HG03457 (cell line): ENCODE measurements around the gene BPHL.
"Not testable (repeated sequence)": the region's sequence is repeated elsewhere in the genome, so short reads cannot be mapped to it uniquely, and the experiment has no call there.

Source experiments
- ATAC-seq: cut with Tn5 transposase; IDR thresholded peaks from one replicate; pipeline ENCODE4 v1.9.1; 2021; ENCODE audit warnings: moderate number of reproducible peaks; ENCODE audit not compliant: unreplicated experiment

Gene BPHL

DNA sequence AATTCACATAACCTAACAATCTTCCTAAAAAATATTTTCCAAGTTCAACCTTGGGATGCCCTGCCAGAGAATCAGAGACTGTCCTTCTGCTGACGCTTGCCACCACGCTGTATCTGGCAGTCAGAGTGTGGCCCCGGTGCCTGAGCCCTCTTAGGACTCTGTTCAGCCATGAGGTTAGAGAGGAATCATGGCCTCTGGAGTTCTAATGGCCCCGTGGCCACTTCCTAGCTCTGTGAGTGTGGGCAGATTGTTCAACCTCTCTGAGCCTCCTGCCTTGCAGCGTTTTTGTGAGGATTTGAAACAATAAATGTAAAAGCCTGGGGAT is 2.2 kb downstream of the BPHL start:
- no peak for ATAC-seq

DNA sequence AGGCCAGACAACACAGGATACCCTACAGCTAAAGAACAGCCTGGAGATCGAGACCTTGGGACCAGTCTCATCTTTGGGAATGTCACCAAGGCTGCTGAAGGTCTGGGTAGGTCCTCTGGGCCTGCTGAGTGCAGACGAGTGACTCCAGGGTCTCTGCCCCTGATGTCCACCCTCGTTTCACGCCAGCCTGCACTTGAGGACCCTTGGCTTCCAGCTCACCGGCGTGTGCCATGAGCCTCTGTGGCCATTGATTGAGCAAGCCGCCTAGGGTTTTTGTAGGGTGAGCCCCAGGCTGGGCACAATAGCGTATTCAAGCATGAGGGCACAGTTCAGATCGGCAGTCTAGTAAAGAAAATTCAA is 4.3 kb downstream of the BPHL start:
- ATAC-seq = no peak

DNA sequence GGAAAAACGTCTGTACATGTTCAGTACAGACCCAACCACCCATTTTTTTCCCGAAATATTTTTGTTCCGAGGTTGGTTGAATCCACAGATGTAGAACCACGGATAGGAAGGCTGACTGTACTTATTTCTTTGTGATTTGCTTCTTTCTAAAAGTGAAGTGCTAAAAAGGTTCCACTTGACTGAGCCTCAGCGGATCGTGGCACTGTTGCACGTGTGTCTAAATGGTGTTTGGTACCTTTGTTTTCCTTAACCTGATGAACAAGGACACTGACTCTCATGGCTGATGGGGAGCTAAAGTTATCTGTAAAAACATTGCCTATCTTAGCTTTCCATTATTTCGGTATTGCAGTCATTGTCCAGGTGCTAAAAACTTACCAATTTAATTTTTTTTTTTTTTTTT is 6.2 kb downstream of the BPHL start:
- ATAC-seq = no peak

DNA sequence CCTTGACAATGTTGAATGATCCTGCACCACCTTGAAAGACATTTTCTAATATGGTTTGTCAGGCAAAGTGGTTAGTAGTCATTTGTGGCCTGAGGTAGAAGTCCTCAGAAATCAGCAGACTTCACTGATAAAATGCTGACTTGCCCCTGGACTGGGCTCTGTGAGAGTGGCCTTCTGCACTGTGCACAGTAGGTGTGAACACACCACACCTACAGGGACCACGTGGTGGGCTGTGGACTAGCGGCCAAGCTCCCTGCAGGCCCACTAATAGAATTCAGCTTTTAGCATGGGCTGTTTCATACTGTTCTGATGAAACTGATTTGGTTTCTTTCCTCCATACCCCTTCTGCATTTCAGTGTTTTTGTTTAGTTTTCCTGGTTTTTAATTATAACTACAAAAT is 7.3 kb downstream of the BPHL start:
- ATAC-seq = no peak

DNA sequence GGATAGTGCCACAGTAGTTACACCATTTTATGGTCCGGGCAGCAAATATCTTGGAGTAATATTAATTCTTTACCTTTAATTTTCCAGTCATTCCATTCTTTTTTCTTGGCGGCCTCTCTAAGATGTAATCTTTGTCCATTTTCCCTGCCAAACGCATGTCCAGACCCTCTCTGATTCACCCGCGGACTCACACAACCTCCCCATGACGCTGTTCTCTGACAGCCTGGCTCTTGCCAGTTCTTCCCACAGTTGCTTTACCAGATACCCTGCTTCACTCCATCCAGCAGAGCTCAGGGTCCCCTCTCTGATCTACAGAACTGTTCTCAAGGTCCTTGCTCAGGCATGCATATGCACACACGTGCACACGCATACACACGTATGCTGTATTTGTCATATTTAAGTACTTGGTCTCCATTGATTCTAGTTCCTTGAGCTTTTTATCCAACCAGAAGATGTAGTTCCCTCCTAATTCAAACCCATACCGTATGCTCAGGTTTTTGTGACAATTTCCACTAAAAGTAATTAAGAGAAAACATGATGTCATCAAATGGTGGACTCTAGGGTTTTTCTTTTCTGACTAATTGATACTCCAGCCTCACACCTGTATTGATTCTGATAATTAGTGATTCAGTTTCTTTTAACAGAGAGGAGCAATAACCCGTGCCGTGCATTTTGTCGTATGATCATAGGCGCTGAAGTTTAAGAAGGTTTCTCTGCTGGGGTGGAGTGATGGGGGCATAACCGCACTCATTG is 10.0 kb downstream of the BPHL start:
- ATAC-seq = no peak

GRCh38 chr6:3131695-3132094 is 13.2 kb downstream of the BPHL start:
- no peak for ATAC-seq

DNA sequence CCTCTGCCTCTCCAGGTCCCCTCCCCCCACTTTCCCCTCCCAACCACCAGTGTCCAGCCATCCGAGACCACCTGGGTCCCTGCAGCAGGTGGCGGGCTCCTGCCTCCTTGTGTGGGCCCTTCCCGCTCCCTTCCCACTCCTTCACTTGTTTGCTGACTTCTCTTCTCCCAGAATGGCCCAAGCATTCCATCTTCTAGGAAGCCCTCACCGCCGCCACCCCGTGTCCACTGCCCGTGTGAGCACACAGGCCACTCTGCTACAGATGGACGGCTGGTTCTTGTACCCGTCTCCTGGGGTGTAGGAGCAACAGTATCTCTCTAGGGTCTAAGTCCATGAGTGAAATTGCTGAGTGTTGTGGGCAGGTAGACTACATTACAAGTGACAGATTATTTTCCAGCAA is 15.0 kb downstream of the BPHL start:
- no peak for ATAC-seq

DNA sequence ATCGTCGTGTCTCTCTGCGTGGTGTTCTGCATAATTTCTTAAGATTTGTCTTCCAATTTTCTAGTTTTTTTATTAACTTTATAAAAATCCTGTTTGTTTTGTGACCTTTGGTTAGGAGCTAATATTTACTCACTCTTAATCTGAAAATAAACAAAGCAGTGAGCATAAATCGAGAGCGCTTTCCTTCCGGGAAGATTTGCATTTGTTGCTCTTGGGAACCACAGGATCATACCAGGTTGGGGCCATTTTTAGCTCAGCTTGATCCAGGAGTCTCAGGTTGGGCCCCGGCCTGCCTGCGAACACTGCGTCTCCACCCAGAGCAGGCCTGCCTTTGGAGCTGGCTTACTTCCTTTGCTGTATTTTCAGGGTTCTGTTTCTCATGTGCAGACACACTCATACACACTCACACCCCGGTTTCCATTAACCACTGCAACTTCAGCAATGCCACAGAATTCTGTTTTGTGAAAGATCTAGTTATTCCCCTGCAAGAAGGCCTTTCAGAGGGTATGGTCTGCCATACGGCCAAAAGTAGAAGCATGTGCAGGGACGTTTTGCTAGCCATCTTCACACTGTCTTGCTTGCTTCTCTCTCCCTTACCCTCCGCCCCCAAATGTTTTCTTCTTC is 17.3 kb downstream of the BPHL start:
- no peak for ATAC-seq

DNA sequence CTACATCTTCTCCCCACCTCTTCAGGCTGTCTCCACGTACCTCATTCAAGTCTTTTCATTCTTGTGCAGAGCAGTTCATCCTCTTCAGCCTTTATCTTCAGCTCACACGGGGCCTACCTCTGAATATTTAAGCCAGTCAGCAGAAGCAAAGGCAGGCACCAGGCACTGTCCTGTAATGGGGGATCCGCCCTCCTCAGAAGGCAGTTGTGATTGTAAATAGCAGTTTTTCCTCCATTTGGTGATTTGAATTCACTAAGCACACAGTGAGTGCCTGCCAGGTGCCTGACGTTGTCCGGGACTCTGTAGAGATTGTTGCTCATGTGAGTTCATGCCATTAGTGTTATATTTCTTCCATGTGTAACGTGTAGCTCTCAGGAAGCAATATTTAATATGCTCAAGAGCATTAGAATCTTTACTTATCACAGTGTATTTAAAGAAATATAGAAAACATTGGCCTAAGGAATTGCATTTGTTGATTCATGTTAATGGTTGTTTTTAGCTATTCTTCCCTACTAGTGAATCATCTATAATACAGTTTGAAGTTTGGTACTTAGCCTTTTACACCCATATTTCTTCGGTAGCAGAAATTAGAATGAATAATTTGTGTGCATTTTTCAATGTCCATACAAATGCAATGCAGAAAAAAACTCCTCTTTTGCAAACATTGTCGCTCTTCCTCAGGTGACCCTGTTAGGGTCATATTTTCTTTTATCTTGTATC is 17.9 kb downstream of the BPHL start:
- ATAC-seq = no peak

DNA sequence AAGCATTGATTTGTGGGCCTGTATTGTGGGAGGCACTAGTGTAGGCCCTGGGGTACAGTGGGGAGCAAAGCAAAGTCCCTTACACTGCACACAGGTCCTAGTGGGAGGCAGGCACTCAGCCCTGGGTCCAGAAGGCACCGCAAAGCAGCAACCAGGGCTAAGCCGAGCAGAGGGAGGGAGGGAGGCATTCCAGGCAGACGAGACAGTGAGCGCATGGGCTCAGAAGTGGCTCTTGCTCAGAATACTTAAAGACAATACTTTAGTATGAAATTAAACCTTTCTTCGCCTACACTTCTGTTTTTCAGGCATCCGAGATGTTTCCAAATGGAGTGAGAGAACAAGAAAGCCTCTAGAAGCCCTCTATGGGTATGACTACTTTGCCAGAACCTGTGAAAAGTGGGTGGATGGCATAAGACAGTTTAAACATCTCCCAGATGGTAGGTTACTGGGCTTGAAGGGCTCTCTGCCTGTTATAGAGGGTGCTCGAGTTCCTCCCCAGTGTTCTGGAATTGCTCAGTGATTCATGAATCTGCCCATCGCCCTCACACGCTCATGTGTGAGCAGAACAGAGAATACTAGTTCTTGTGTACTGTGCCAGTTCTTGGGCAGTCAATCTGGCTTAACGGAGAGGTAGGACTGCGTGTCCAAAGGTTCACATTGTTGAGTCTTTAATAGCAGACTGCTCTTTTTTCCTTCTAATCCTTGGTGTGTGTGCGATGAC is 18.7 kb downstream of the BPHL start:
- no peak for ATAC-seq

GRCh38 chr6:3137873-3138272 is 19.4 kb downstream of the BPHL start:
- not testable (repeated sequence) for ATAC-seq

- ATAC-seq = no peak
These were observed 19.8 kb downstream of the BPHL start for GRCh38 chr6:3138341-3138740.

DNA sequence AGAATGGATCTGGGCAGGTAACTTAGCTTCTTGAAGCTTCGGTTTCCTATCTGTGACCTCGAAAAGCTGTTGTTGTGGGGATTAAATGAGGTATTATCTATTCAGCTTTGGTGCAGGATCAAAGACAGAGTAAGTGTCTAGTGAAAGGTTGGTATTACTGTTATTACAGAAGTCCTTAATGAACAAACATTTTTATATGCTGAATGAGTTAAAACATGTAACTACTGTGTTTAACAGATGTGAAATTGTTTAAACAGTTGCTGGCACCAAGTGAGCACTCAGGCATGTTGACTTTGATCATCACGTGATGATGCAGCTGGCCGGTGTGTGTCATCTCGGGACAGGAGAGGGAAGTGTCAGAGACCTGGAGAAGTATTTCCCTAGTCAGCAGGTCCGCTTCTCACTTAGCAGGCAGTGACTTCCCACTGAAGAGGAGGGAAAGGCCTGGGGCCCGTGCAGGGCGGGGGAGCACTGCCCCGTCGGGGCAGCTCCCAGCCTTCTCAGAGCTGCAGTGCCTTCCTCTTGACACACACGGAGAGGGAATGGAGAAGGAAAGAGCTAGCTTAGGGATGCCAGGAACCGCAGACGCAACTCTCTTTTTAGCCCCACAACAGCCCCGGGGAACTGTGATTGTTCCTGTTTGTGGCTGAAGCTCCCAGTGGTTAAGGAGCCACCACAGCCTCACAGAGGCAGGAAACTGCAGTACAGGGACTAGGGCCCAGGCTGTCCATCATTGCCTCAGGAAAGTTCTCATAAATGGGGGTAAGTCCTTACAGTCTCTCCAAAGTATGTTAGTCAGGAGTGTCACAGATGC is 20.8 kb downstream of the BPHL start:
- ATAC-seq = no peak

GRCh38 chr6:3140201-3140600 is 21.7 kb downstream of the BPHL start:
- ATAC-seq = no peak

GRCh38 chr6:3142536-3142935 is 24.0 kb downstream of the BPHL start:
- no peak for ATAC-seq

GRCh38 chr6:3143158-3143557 is 24.6 kb downstream of the BPHL start:
- ATAC-seq = no peak

DNA sequence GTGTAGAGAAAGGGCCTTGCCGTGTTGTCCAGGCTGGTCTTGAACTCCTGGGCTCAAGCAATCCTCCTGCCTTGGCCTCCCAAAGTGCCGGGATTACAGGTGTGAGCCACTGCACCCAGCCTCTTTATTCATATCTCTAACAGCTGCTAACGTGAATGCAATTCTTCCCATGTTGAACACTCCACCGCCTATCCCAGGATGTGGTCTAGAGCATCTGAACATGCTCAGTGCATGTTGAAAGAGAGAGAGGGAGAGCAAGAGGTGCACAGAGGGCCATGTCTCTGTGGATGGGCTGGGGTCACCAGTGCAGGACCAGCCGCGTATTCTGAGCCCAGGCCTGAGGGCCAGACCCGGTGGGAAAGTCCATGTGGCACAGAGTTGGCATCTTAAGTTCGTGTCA is 26.1 kb downstream of the BPHL start:
- ATAC-seq = no peak

DNA sequence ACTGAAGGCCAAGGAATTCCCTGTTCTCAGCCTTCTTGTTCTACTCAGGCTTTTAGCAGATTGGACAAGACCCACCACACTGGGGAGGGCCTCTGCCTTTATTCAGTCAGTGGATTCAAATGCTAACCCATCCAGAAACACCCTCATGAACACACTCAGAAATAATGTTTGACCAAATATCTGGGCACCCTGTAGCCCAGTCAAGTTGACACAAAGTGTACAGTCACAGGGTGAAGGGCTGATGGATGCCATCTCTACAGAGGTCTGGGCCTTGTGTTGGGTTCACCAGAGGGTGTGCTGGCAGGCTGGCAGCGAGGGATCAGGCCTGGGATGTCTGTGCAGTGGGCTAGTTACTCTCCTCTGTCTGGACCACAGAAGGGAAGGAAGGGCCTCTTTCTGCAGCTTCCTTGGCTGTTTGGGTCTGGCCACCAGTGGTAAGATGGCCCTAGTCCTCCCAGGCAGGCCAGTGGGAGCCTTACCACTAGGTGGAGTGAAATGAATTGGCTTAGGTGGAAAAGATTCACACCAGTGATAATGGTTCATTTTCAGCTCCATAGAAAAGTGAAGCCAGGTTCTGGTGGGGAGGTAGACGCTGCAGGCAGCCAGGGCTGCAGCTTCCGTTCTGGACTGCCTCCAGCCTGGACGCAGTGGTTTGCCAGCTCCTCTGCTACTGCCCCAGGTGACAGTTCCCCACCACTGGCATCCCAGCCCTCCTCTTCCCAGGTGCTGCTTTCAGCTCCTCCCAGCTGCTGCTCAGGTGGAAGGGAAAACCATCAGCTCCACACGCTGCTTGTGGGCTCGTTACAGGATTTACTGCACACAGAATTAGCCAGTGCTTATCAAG is 29.6 kb downstream of the BPHL start:
- ATAC-seq = no peak

DNA sequence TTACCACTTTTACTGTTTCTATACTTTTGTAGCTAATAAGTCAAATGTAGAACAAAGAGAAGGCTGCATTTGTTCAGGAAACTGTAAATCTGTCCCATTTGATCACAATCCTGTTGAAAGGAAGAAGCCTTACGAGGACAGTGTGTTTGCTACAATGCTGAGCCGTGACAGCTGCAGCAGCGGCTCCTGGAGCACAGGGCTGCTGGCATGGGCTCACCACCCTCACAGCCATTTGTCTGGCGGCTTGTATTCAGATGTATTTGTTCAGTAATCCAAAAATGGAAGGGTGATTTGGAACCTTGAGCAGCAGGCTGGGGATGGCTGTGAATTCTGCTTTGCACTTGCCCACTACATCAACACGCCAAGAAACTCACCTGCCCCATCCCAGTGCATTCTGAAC is 33.2 kb downstream of the BPHL start:
- ATAC-seq = no peak

- no peak for ATAC-seq
These were observed 34.2 kb downstream of the BPHL start for GRCh38 chr6:3152689-3153088.
